Heart left ventricle (tissue), 16 donors: ENCODE results near the gene KRT86. TPM values are rescaled to one million over a fixed set of nuclear protein-coding genes. Genes with fewer than 3 reads are reported as not detected.

Source experiments
- ATAC-seq, 4 donors: fragments of 200-7000 bp; cut with Tn5 transposase; one replicate each; pipeline ENCODE4 v1.9.1; 2020 to 2022; ENCODE audit warnings: moderate library complexity in 4 of 4, mild to moderate bottlenecking in 3 of 4, moderate number of reproducible peaks in 1 of 4
- DNase-seq, 5 donors: peaks; one replicate each; pipeline ENCODE4 v3.0.0-alpha.2; 2020
- H3K27ac ChIP-seq, 12 donors: fragments of 200-600 bp; sonication (generic) in 4 of 12; one replicate each; pipeline versions ENCODE4 v1.5.0 to v1.8.0; 2016 to 2022; ENCODE audit warnings: mild to moderate bottlenecking in 2 of 12
- H3K27me3 ChIP-seq, 9 donors: fragments of 200-600 bp; sonication (generic) in 2 of 9; one replicate each; pipeline versions ENCODE4 v1.5.1 to v1.8.0; 2016 to 2022; ENCODE audit warnings: mild to moderate bottlenecking in 3 of 9
- H3K36me3 ChIP-seq, 9 donors: fragments of 200-600 bp; sonication (generic) in 2 of 9; one replicate each; pipeline versions ENCODE4 v1.5.0 to v1.8.0; 2018 to 2022; ENCODE audit warnings: mild to moderate bottlenecking in 2 of 9
- H3K4me1 ChIP-seq, 12 donors: fragments of 200-600 bp; sonication (generic) in 4 of 12; one replicate each; pipeline versions ENCODE4 v1.5.0 to v1.8.0; 2016 to 2022; ENCODE audit warnings: mild to moderate bottlenecking in 3 of 12
- H3K4me3 ChIP-seq, 12 donors: fragments of 200-600 bp; sonication (generic) in 4 of 12; one replicate each; pipeline versions ENCODE4 v1.5.0 to v1.8.0; 2017 to 2022; ENCODE audit warnings: mild to moderate bottlenecking in 9 of 12, moderate library complexity in 4 of 12
- H3K9me3 ChIP-seq, 12 donors: fragments of 200-600 bp; sonication (generic) in 4 of 12; one replicate each; pipeline versions ENCODE4 v1.5.0 to v1.8.0; 2016 to 2022; ENCODE audit warnings: mild to moderate bottlenecking in 1 of 12
- POLR2A ChIP-seq, 2 donors: fragments of 450-650 bp; IDR thresholded peaks; one replicate each; pipeline ENCODE4 v1.6.1; 2017; ENCODE audit warnings: antibody characterized with exemption in 2 of 2, mild to moderate bottlenecking in 2 of 2, moderate library complexity in 2 of 2
- WGBS, 4 donors: extraction: QIAGEN DNeasy Blood & Tissue Kit in 2 of 4; methylation state at CpG; one replicate each; pipeline versions ENCODE4 v1.1.5 to v1.1.7; 2013 to 2018; 5-methylcytosine and 5-hydroxymethylcytosine counted together
- intact Hi-C, 10 donors: fragments of 100-400 bp; cut with DNase I; formaldehyde crosslinking; loops; one replicate each; pipeline versions ENCODE4 v1.11.1 to v1.14.2; 2022
- long read RNA-seq, 3 donors: library from polyadenylated mRNA; unstranded; transcript quantifications; one replicate each; pipeline ENCODE4 v2.0.0, GENCODE V29; 2020 to 2021
- polyA plus RNA-seq, 2 donors: library from polyadenylated mRNA; stranded (reverse); fragments of 200-250 nt; gene quantifications; one replicate each; pipeline ENCODE4 v1.2.3, GENCODE V29; 2013
- total RNA-seq, 9 donors: library from RNA; depleted of rRNA in 2 of 9; stranded (reverse); fragments of >200 nt in 2 of 9; fragmentation: NEBNext Ultra II Directional in 3 of 9; extraction: Animal tissue kit (Norgen Biotek cat#: 25700) in 3 of 9; gene quantifications; one replicate each; pipeline versions ENCODE4 v1.1.0 to v1.2.4, GENCODE V29; 2016 to 2023
- TF ChIP-seq, protein P1 (sequence below), 12 donors: fragments of 200-600 bp; sonication (generic) in 4 of 12; IDR thresholded peaks; one replicate each; pipeline versions ENCODE4 v1.5.0 to v1.8.0; 2018 to 2022; ENCODE audit warnings: antibody characterized with exemption in 12 of 12, mild to moderate bottlenecking in 5 of 12
- donor health status: ischemic (EF 13 %, LVEDD 7.1; RV severe dilation, severe dysfunction).
- donor health status: healthy with polysubstance abuse.
- donor health status: DM: no; HTN: yes; CAD: no.
- donor health status: DM: no; HTN: no; CAD: no.
- donor health status: ischemic (EF 25% LVEDD 6.9; RV normal size, moderate dysfunction).
- donor health status: ischemic (EF 25% LVEDD 5.7; RV mildly dilated, moderate dysfunction).
- donor health status: healthy.
- donor health status: DM: yes; HTN: yes; CAD: no.
- donor health status: ischemic (EF 35%, LVEDD 5.7; RV mildly dilated, moderate dysfunction).
- donor health status: nonischemic (EF 11% LVEDD 7.7; RV severe dilation, severe dysfunction).
- donor health status: DM: yes; HTN: yes; CAD: no.
- donor health status: PGD.
- donor health status: ischemic (EF 29% LVEDD 5.4; RV normal size, mild dysfunction).
- donor health status: nonischemic (EF 23%, LVEDD 6.1; RV moderate dilation, normal function).

The KRT86 gene
- total RNA-seq: not detected
- not detected for polyA plus RNA-seq
- long read RNA-seq, donor 1: 0 reads
- long read RNA-seq, donor 2: 0 reads
- long read RNA-seq, donor 3: 0 reads

DNA sequence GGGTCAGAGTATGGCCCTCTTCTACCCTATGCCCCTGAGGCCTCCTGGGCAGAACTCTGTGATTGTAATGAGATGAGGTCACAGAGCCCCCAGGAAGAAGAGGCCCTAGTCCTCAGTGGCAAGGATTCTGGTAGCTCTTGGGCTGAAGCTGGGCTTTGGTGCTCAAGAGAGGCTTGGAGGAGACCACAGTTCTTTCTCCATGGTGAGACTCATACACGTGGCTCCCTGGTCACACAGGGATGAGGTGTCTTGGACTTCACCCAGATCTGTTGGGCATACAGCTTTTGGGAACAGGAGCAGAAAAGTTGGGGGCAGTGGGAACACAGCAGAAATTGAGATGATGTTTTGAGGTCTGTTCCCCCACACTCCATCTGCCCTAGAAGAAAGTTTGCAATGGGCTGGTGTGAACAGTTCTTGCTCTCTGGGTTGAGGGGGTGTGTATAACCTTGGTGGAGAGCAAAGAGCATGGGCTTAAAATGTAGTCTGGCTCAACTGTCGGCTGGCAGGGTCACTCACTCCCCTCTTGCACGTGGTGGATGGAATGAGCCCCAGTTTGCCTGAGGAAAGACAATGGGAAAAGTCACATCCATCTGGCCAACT is at the start of gene KRT86:
Gene KRT86, plus strand, starts transcription at position 125 of the 600 bp plus-strand sequence. CDS start 27,272 bp downstream, outside the sequence.
- H3K9me3 ChIP-seq: no peaks in the 10 kb centered on the region
- intact Hi-C loops: loop anchor here in 5 of 10 donors (2.0 to 10.0 kb wide), 6 partner anchors 20 to 117 kb away; no protein-coding TSS in a partner anchor
- H3K4me3 ChIP-seq: no peak within 1 kb of the TSS
- H3K27me3 ChIP-seq: peaks cover 0 to 53% (median 3%) of the 10 kb centered on the region in 9 donors
- DNase-seq (no peak), ATAC-seq (no peak)
- 56 to 74% (median 65%) methylated on average over 3 of the region's 3 CpGs for WGBS, 4 donors
- no peak for TF ChIP-seq POLR2A (IDR thresholded peaks at IDR 0.05)
- TF ChIP-seq, protein P1, sequence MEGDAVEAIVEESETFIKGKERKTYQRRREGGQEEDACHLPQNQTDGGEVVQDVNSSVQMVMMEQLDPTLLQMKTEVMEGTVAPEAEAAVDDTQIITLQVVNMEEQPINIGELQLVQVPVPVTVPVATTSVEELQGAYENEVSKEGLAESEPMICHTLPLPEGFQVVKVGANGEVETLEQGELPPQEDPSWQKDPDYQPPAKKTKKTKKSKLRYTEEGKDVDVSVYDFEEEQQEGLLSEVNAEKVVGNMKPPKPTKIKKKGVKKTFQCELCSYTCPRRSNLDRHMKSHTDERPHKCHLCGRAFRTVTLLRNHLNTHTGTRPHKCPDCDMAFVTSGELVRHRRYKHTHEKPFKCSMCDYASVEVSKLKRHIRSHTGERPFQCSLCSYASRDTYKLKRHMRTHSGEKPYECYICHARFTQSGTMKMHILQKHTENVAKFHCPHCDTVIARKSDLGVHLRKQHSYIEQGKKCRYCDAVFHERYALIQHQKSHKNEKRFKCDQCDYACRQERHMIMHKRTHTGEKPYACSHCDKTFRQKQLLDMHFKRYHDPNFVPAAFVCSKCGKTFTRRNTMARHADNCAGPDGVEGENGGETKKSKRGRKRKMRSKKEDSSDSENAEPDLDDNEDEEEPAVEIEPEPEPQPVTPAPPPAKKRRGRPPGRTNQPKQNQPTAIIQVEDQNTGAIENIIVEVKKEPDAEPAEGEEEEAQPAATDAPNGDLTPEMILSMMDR (IDR thresholded peaks at IDR 0.05): no peak
- no peak within 1 kb of the TSS for H3K27ac ChIP-seq
- H3K4me1 ChIP-seq: peaks cover 0 to 11% (median 5%) of the 10 kb centered on the region in 12 donors
- H3K36me3 ChIP-seq: no peaks in the 10 kb centered on the region

DNA sequence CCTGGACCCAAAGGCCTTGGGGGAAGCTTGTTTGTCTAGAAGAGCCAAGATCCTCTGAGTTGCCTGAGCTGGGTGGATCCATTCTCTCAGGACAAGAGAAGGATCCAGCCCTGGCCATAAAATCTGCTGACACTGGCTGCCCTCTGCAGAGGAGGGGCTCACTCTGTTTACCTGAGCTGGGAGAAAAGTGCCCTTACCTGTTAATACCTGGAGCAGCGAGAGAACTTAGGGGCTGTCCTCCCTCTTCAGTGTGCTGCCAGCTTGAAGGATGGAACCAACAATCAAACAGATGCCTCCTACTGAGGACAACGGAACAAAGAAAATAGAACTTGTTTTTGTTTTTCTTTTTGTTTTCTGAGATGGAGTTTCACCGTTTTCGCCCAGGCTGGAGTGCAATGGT is 48.7 kb upstream of the KRT86 start:
- WGBS, 4 donors: 87 to 90% (median 89%) methylated on average over 4 of the region's 4 CpGs
- Histone ChIP-seq H3K27me3 (peaks cover 0 to 23% (median 5%) of the 10 kb centered on the region in 9 donors), H3K4me1 (peaks cover 0 to 11% (median 4%) of the 10 kb centered on the region in 12 donors), H3K9me3 (no peaks in the 10 kb centered on the region), H3K27ac (no peak overlapping the region), H3K4me3 (no peak overlapping the region), H3K36me3 (no peaks in the 10 kb centered on the region)
- ATAC-seq (no peak), DNase-seq (peak in 1 of 5 donors; percentile 3)
- intact Hi-C loops: loop anchor here in 1 of 10 donors (10.0 kb wide), 1 partner anchor 49 kb away; the partner anchor contains the start of gene KRT86
- TF ChIP-seq POLR2A (IDR thresholded peaks at IDR 0.05): no peak
- TF ChIP-seq, protein P1 (IDR thresholded peaks at IDR 0.05): no peak

- intact Hi-C loops: loop anchor here in 1 of 10 donors (10.0 kb wide), 1 partner anchor 48 kb away; the partner anchor contains the start of gene KRT86
- DNase-seq (no peak), ATAC-seq (no peak)
- TF ChIP-seq POLR2A (IDR thresholded peaks at IDR 0.05): no peak
- TF ChIP-seq, protein P1 (IDR thresholded peaks at IDR 0.05): no peak
- H3K27ac ChIP-seq: no peak overlapping the region
- no peaks in the 10 kb centered on the region for H3K9me3 ChIP-seq
- WGBS, 4 donors: 56 to 72% (median 68%) methylated on average over 4 of the region's 4 CpGs
- peaks cover 0 to 11% (median 6%) of the 10 kb centered on the region in 12 donors for H3K4me1 ChIP-seq
- peaks cover 0 to 17% (median 0%) of the 10 kb centered on the region in 9 donors for H3K27me3 ChIP-seq
- H3K4me3 ChIP-seq: no peak overlapping the region
- H3K36me3 ChIP-seq: no peaks in the 10 kb centered on the region
Observed at GRCh38 chr12:52226446-52226845, 48.0 kb upstream of the KRT86 start.

GRCh38 chr12:52227606-52228166 is 46.8 kb upstream of the KRT86 start:
- WGBS, 4 donors: 53 to 87% (median 80%) methylated on average over 5 of the region's 5 CpGs
- DNase-seq (peak in 1 of 5 donors; percentile 11), ATAC-seq (no peak)
- H3K9me3 ChIP-seq: no peaks in the 10 kb centered on the region
- no peak for TF ChIP-seq POLR2A (IDR thresholded peaks at IDR 0.05)
- TF ChIP-seq, protein P1 (IDR thresholded peaks at IDR 0.05): no peak
- no peak overlapping the region for H3K4me3 ChIP-seq
- H3K27ac ChIP-seq: no peak overlapping the region
- peaks cover 0 to 23% (median 9%) of the 10 kb centered on the region in 12 donors for H3K4me1 ChIP-seq
- intact Hi-C loops: loop anchor here in 1 of 10 donors (10.0 kb wide), 1 partner anchor 47 kb away; the partner anchor contains the start of gene KRT86
- H3K36me3 ChIP-seq: no peaks in the 10 kb centered on the region
- H3K27me3 ChIP-seq: peaks cover 0 to 20% (median 6%) of the 10 kb centered on the region in 9 donors
